A549 (cell line): ENCODE results near the gene TCF4. TPM values are rescaled to one million over a fixed set of nuclear protein-coding genes. Genes with fewer than 3 reads are reported as not detected.

Experiments
- ATAC-seq, 2 experiments: fragments of 200-7000 bp in 1 of 2; fragments of >200 bp in 1 of 2; cut with Nextera tagmentation in 1 of 2; cut with Tn5 transposase in 1 of 2; 3 replicates each; pipeline versions ENCODE4 v1.8.0 to v1.9.1; 2018 to 2020; ENCODE audit warnings: mild to moderate bottlenecking in 1 of 2, moderate library complexity in 1 of 2
- CTCF ChIA-PET: fragments of 300-600 bp; sonication (Branson Sonifier 250); formaldehyde crosslinking; extraction: SDS; loops from one replicate; lab custom pipeline; 2021; ENCODE audit warnings: antibody characterized with exemption, inconsistent platforms; lab: Yijun Ruan, JAX
- POLR2A ChIA-PET: fragments of 350-600 bp; formaldehyde crosslinking; extraction: SDS; loops from one replicate; lab custom pipeline; 2021; ENCODE audit warnings: antibody characterized with exemption, inconsistent platforms; lab: Yijun Ruan, JAX
- DNase-seq, 2 experiments: peaks; one replicate each; pipeline versions ENCODE4 v3.0.0 to v3.0.0-alpha.2; 2011 to 2016; ENCODE audit warnings: low read depth in 1 of 2, low spot score in 1 of 2
- FAIRE-seq: peaks from 2 replicates; lab custom pipeline; 2011; peaks lifted over from hg19 to GRCh38; lab: Jason Lieb, UNC
- H3K27ac ChIP-seq, 2 experiments: fragments of >200 bp; sonication (Bioruptor Twin); formaldehyde crosslinking; 3 replicates each; pipeline ENCODE4 v1.5.1; 2016 to 2017
- H3K4me1 ChIP-seq: fragments of >200 bp; sonication (Bioruptor Twin); formaldehyde crosslinking; 3 replicates; pipeline ENCODE4 v1.6.1; 2016
- H3K4me2 ChIP-seq: fragments of >200 bp; sonication (Bioruptor Twin); formaldehyde crosslinking; 3 replicates; pipeline ENCODE4 v1.6.1; 2016
- H3K4me3 ChIP-seq: fragments of >200 bp; sonication (Bioruptor Twin); formaldehyde crosslinking; 3 replicates; pipeline ENCODE4 v1.5.1; 2016
- H3K9me3 ChIP-seq: fragments of >200 bp; sonication (Bioruptor Twin); formaldehyde crosslinking; 3 replicates; pipeline ENCODE4 v1.6.1; 2016
- ATOH8 ChIP-seq: fragments of 250-450 bp; sonication (Bioruptor Pico); IDR thresholded peaks from 2 replicates; pipeline ENCODE4 v1.5.0; 2020; ENCODE audit warnings: low read depth, mild to moderate bottlenecking, moderate library complexity
- BCL3 ChIP-seq: fragments of >200 bp; sonication (Bioruptor Twin); formaldehyde crosslinking; IDR thresholded peaks from 3 replicates; pipeline ENCODE4 v1.6.1; 2016
- CEBPB ChIP-seq, 2 experiments: fragments of >200 bp in 1 of 2; sonication (Bioruptor Twin) in 1 of 2; formaldehyde crosslinking in 1 of 2; IDR thresholded peaks; 2 replicates each; pipeline ENCODE4 v1.6.1; 2012 to 2016
- CHD2 ChIP-seq: fragments of 150-350 bp; IDR thresholded peaks from 2 replicates; pipeline ENCODE4 v1.6.1; 2014; ENCODE audit warnings: low read length; ENCODE audit not compliant: partially characterized antibody
- CHD4 ChIP-seq: fragments of 200-600 bp; sonication (generic); IDR thresholded peaks from 2 replicates; pipeline ENCODE4 v1.6.1; 2016; ENCODE audit warnings: antibody characterized with exemption, mild to moderate bottlenecking, borderline replicate concordance
- EHF ChIP-seq: fragments of 250-450 bp; sonication (Bioruptor Pico); IDR thresholded peaks from 2 replicates; pipeline ENCODE4 v1.5.0; 2020; ENCODE audit warnings: mild to moderate bottlenecking
- EHMT2 ChIP-seq: fragments of 200-600 bp; sonication (generic); IDR thresholded peaks from 2 replicates; pipeline ENCODE4 v1.6.1; 2016; ENCODE audit warnings: antibody characterized with exemption, low read depth, mild to moderate bottlenecking, moderate library complexity
- EP300 ChIP-seq, 2 experiments: fragments of >200 bp; sonication (Bioruptor Twin); formaldehyde crosslinking; IDR thresholded peaks; 2 replicates in 1 of 2; 3 replicates in 1 of 2; pipeline ENCODE4 v1.6.1; 2016 to 2017
- FOSB ChIP-seq: fragments of 250-450 bp; sonication (Bioruptor Pico); IDR thresholded peaks from 2 replicates; pipeline ENCODE4 v1.5.0; 2020; ENCODE audit warnings: mild to moderate bottlenecking, moderate library complexity
- GATA3 ChIP-seq: IDR thresholded peaks from 2 replicates; pipeline ENCODE4 v1.6.1; 2012; ENCODE audit warnings: borderline replicate concordance
- HDAC2 ChIP-seq: fragments of 200-600 bp; sonication (generic); IDR thresholded peaks from 2 replicates; pipeline ENCODE4 v1.6.1; 2016
- HEYL ChIP-seq: fragments of 250-450 bp; sonication (Bioruptor Pico); IDR thresholded peaks from 2 replicates; pipeline ENCODE4 v1.8.0; 2021; ENCODE audit warnings: mild to moderate bottlenecking, moderate library complexity
- HOXA7 ChIP-seq: fragments of 250-450 bp; sonication (Bioruptor Pico); IDR thresholded peaks from 2 replicates; pipeline ENCODE4 v1.5.0; 2020; ENCODE audit warnings: mild to moderate bottlenecking, moderate library complexity
- JUN ChIP-seq, 2 experiments: fragments of >200 bp; sonication (Bioruptor Twin); formaldehyde crosslinking; IDR thresholded peaks; 2 replicates in 1 of 2; 3 replicates in 1 of 2; pipeline ENCODE4 v1.6.1; 2016 to 2017
- KDM1A ChIP-seq: fragments of 200-600 bp; sonication (generic); IDR thresholded peaks from 2 replicates; pipeline ENCODE4 v1.6.1; 2016; ENCODE audit warnings: low read depth, mild to moderate bottlenecking
- PHF8 ChIP-seq: fragments of 200-600 bp; sonication (generic); IDR thresholded peaks from 2 replicates; pipeline ENCODE4 v1.6.1; 2016; ENCODE audit warnings: low read depth, mild to moderate bottlenecking, antibody characterized with exemption, moderate library complexity, borderline replicate concordance
- POLR2A ChIP-seq: IDR thresholded peaks from 2 replicates; pipeline ENCODE4 v1.6.1; 2012; ENCODE audit warnings: mild to moderate bottlenecking, low read length
- RFX5 ChIP-seq: fragments of 450-650 bp; IDR thresholded peaks from 2 replicates; pipeline ENCODE4 v1.7.1; 2014; ENCODE audit warnings: antibody characterized with exemption, mild to moderate bottlenecking, moderate library complexity
- ZSCAN20 ChIP-seq: fragments of 250-450 bp; sonication (Bioruptor Pico); IDR thresholded peaks from 2 replicates; pipeline ENCODE4 v1.8.0; 2022; ENCODE audit warnings: mild to moderate bottlenecking, moderate library complexity
- WGBS: methylation state at CpG from one replicate; pipeline ENCODE4 v1.1.6; 2017; ENCODE audit errors: missing lambda C conversion rate; 5-methylcytosine and 5-hydroxymethylcytosine counted together
- polyA plus RNA-seq, 4 experiments: library from polyadenylated mRNA; depleted of rRNA in 3 of 4; stranded (reverse); fragments of >200 nt; fragmentation: RNase III in 1 of 4; extraction: RNeasy Plus Mini Kit Qiagen cat#74134 plus additional on column Dnase treatment in 1 of 4; gene quantifications; 2 replicates in 3 of 4; 3 replicates in 1 of 4; pipeline ENCODE4 v1.2.3, GENCODE V29; 2011 to 2017
- TF ChIP-seq, protein P1 (sequence below): fragments of 200-600 bp; sonication (generic); IDR thresholded peaks from 2 replicates; pipeline ENCODE4 v1.6.1; 2016; ENCODE audit warnings: antibody characterized with exemption, mild to moderate bottlenecking, moderate library complexity

TCF4 gene
- polyA plus RNA-seq, 2 of the 4 experiments (the other 2 are of a cell fraction): 3.0 to 4.0 TPM

DNA sequence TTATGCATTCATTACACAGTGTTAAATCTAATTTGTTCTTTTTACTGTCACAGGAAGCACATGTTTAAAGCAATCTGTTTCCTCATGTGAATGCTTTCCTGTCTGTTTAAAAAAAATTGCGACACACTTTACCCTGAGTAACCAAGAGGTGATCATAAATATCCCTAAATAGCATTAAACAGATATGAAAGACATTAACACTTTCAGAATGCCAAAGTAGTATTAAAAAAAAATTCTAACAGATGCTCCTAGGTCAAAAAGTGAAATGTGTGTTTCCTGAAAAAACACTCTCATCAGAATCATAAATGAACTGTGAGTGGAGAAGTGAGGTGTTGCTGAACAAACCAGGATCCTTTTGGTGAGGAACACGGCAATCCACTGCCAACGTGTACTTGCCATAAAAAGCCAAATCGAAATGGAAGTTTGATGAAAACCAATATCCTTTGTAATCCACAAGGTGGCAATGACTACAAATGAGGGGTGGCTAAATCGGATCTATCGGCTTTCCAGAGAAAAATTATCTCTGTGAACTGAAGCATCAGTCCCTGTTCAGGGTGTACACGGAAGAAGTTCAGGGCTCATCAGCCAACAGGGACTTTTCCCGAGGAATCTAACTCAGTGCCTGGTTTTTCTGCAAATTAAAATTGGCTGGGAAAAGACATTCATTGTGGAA is 248.9 kb downstream of the TCF4 start:
- FAIRE-seq: no peak
- Histone ChIP-seq H3K4me3 (no peak overlapping the region), H3K9me3 (no peaks in the 10 kb centered on the region), H3K27ac (no peak overlapping the region), H3K4me1 (no peaks in the 10 kb centered on the region), H3K4me2 (no peak overlapping the region)
- no peak for DNase-seq
- 75% methylated on average over 8 of the region's 8 CpGs for WGBS
- no peak for ATAC-seq
- POLR2A ChIA-PET: no interaction called here
- CTCF ChIA-PET: interaction anchor here (0.6 to 1.0 kb wide), 2 partner anchors 104 to 1237 kb away, joined by 3 read pairs; no protein-coding TSS in a partner anchor
- no peak for TF ChIP-seq ZSCAN20 (CRISPR knock-in tag)
- TF ChIP-seq, protein P1, sequence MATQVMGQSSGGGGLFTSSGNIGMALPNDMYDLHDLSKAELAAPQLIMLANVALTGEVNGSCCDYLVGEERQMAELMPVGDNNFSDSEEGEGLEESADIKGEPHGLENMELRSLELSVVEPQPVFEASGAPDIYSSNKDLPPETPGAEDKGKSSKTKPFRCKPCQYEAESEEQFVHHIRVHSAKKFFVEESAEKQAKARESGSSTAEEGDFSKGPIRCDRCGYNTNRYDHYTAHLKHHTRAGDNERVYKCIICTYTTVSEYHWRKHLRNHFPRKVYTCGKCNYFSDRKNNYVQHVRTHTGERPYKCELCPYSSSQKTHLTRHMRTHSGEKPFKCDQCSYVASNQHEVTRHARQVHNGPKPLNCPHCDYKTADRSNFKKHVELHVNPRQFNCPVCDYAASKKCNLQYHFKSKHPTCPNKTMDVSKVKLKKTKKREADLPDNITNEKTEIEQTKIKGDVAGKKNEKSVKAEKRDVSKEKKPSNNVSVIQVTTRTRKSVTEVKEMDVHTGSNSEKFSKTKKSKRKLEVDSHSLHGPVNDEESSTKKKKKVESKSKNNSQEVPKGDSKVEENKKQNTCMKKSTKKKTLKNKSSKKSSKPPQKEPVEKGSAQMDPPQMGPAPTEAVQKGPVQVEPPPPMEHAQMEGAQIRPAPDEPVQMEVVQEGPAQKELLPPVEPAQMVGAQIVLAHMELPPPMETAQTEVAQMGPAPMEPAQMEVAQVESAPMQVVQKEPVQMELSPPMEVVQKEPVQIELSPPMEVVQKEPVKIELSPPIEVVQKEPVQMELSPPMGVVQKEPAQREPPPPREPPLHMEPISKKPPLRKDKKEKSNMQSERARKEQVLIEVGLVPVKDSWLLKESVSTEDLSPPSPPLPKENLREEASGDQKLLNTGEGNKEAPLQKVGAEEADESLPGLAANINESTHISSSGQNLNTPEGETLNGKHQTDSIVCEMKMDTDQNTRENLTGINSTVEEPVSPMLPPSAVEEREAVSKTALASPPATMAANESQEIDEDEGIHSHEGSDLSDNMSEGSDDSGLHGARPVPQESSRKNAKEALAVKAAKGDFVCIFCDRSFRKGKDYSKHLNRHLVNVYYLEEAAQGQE: no peak
- TF ChIP-seq JUN (IDR thresholded peaks at IDR 0.05): no peak
- no peak for TF ChIP-seq BCL3
- no peak for TF ChIP-seq RFX5

- ATAC-seq (no peak), FAIRE-seq (no peak)
- Histone ChIP-seq H3K4me2 (no peak overlapping the region), H3K4me3 (no peak overlapping the region), H3K27ac (no peak overlapping the region), H3K9me3 (no peaks in the 10 kb centered on the region)
- 80% methylated on average over 13 of the region's 13 CpGs for WGBS
- TF ChIP-seq ATOH8 (CRISPR knock-in tag): no peak
- no peak for TF ChIP-seq KDM1A
- no peak for TF ChIP-seq EHMT2
- TF ChIP-seq FOSB (CRISPR knock-in tag): no peak
- TF ChIP-seq CEBPB (IDR thresholded peaks at IDR 0.05): no peak
- no peak for TF ChIP-seq CHD4
- TF ChIP-seq HOXA7 (CRISPR knock-in tag): no peak
- no peak for TF ChIP-seq EHF (CRISPR knock-in tag)
- no peak for TF ChIP-seq EP300 (IDR thresholded peaks at IDR 0.05)
- no peak for TF ChIP-seq PHF8
- TF ChIP-seq HDAC2: no peak
- TF ChIP-seq RFX5: no peak
- TF ChIP-seq POLR2A: no peak
- TF ChIP-seq CHD2: no peak
- no peak for TF ChIP-seq HEYL (CRISPR knock-in tag)
- TF ChIP-seq GATA3: no peak
- TF ChIP-seq, all 56 proteins: peak for 0
- no peak for DNase-seq
- CTCF ChIA-PET: interaction anchor here (0.7 kb wide), 1 partner anchor 155 kb away, joined by 4 read pairs; no protein-coding TSS in a partner anchor
- no peaks in the 10 kb centered on the region for H3K4me1 ChIP-seq
- POLR2A ChIA-PET: no interaction called here
Measured at GRCh38 chr18:55337908-55338521, 250.0 kb downstream of the TCF4 start.
